ENCODE results near the gene UBL7.
A peak's percentile ranks its signal among the peaks of the same experiment; 100 is the strongest.

The UBL7 gene

DNA sequence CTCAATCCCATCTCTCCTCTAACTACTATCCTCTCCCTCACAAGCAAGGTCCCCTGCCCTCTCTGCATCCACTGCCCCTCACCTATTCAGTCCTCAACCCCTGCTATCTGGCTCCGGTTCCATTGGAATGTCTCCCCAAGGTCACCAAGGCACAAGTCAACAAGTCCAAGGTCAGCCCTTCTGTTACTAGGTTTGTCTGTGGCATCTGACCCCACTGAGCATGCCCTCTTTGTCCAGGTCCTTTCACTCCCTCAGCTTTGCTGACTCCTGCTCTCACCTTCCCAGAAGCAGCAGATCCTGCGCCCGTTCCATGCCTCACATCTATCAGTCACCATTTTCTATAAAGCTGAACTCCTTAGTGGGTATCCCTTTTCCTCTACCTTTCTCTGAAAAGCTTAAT, 18.9 kb downstream of the UBL7 start:
- DNase-seq (ENCODE audit: extremely low read depth in 1 of 2, low read depth in 1 of 2) = no peak

GRCh38 chr15:74441248-74441941, 19.6 kb downstream of the UBL7 start:
- no peak for DNase-seq (ENCODE audit: extremely low read depth in 1 of 2, low read depth in 1 of 2)

DNA sequence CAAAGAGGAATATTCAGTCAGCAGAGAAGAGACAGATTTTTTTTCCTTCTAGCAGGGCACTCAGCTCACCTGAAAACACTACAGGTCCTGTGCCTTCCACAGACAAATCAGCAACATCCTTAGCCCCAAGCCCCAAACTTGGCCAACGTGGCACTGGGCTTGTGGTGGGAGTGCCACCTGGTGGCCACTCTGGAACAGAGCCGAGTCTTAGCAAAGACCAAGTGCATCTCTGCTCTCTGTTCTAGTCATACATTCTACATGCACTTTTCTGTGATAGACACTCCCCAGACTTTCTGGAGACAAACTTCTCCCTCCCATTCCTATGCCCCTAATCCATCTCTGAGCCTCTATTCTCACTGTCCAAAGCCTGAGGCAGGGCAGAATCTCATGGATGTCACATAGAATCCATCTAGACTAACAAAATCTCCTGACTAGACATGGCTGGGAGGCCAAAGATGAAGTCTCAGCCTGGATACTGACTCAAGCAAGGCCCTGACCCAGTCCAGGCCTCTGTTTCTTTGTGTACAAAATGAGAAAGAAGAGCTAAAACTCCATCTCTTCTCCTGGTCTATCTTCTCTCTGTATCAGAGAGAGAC, 22.1 kb downstream of the UBL7 start:
- peak; percentile 44 to 65 for DNase-seq (ENCODE audit: extremely low read depth in 1 of 2, low read depth in 1 of 2)

DNA sequence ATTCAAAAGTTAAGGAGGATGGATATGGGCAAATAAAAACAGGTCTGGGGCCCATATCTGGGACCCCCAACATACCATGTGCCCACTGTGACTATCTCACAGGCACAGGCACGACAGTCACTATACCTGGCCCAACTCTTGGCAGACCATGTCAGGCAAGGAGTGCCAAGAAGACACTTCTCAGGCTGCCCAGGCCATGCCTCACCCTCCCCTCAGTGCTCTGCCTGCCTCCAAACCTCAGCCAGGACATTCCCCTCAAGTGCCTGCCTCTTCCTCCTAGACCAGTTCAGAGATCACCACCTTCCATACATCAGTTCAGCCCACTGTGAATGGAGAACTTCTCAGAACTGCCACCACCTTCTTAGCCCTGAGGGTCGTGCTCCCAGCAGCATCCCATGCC, 22.8 kb downstream of the UBL7 start:
- DNase-seq (ENCODE audit: extremely low read depth in 1 of 2, low read depth in 1 of 2) = no peak

GRCh38 chr15:74434263-74435136, 26.5 kb downstream of the UBL7 start:
- DNase-seq (ENCODE audit: extremely low read depth in 1 of 2, low read depth in 1 of 2) = no peak

GRCh38 chr15:74433592-74434262, 27.2 kb downstream of the UBL7 start, which contains the start of gene SEMA7A:
Gene SEMA7A, minus strand, starts transcription at chr15:74433958. Its CDS starts 40 bp downstream, at chr15:74433918.
- peak; percentile 48 to 66 for DNase-seq (ENCODE audit: extremely low read depth in 1 of 2, low read depth in 1 of 2)

GRCh38 chr15:74432968-74433591, 27.9 kb downstream of the UBL7 start:
- DNase-seq (ENCODE audit: extremely low read depth in 1 of 2, low read depth in 1 of 2) = no peak

- DNase-seq (ENCODE audit: extremely low read depth in 1 of 2, low read depth in 1 of 2) = no peak
Measured at GRCh38 chr15:74432271-74432967, 28.5 kb downstream of the UBL7 start.

DNA sequence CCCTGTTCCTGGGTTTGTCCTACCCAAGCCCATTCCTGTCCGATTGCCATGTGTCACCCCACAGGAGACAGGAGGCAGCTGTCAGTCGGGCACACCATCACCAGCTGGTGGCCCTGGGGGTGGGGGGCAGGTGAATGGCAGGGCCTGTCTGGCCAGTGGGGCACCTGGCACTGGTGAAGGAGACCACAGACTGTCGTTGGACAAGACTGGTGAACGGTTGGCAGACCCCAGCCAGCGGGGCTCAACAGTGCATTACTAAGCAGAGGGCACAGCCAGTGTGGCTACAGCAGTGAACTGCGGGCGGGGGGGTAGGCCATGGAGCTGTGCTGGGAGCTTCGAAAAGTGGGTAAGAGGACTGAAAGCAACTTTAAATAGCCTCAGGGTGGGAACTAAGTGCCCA, 29.3 kb downstream of the UBL7 start:
- DNase-seq (ENCODE audit: extremely low read depth in 1 of 2, low read depth in 1 of 2) = no peak

GRCh38 chr15:74431116-74431515, 29.8 kb downstream of the UBL7 start:
- no peak for DNase-seq (ENCODE audit: extremely low read depth in 1 of 2, low read depth in 1 of 2)

GRCh38 chr15:74430510-74430951, 30.4 kb downstream of the UBL7 start:
- DNase-seq (ENCODE audit: extremely low read depth in 1 of 2, low read depth in 1 of 2) = no peak

GRCh38 chr15:74429781-74430400, 31.1 kb downstream of the UBL7 start:
- DNase-seq (ENCODE audit: extremely low read depth in 1 of 2, low read depth in 1 of 2) = no peak

DNA sequence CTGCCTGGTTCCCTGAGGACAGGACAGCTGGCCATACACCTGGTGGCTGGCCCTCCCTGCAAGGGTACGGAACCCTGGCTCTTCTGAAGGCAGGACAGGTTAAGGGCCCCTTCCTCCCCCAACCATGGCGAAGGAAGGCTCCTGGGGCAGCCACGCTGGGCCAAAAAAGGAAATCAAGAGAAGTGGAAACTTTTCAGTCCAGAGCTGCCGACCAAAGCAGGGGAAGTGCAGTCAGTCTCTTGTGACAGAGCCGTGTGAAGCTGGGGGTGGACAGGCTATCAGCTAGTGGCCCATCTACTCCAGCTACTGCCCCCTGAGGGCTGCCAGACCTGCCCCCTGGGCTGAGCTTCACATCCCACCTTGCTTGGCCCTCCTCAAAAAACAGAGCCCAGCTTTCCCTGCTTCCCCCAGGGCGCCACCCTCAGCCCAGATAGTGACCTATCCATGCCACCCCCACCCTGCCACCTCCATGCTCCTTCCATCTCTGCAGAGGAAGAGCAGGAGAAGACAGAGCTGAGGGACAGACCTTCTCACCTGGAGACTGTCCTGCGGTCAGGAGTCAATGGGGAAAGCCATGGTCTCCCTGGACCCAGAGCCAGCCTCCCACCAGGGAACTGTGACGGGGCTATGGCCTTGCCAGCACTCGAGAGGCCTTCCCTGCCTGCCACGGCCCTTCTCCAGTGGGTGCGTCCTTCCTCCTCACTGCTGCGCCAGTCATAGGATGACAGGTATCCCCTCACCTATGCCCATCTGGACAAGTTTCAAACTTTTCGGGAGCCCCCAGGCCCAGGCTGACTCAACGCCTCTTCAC, 31.8 kb downstream of the UBL7 start:
- DNase-seq (ENCODE audit: extremely low read depth in 1 of 2, low read depth in 1 of 2) = no peak

DNA sequence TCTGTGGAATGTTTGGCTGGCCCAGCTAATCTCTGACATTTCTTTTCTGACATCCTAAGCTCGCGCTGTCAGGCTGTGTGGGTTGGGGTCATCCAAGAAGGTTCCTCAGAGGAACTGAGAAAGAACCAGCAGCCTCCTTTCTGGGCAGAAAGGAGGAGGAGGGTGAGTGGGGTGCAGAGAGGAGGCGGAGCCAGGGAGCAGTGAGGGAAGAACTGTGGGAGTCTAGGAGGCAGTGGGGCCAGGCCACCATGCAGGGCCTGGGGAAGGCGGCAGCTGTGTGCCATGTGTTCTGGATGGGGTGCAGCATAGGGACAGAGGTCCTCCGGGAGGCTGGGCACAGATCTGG, 32.5 kb downstream of the UBL7 start:
- no peak for DNase-seq (ENCODE audit: extremely low read depth in 1 of 2, low read depth in 1 of 2)

GRCh38 chr15:74427607-74428441, 33.1 kb downstream of the UBL7 start:
- no peak for DNase-seq (ENCODE audit: extremely low read depth in 1 of 2, low read depth in 1 of 2)

GRCh38 chr15:74426404-74427281, 34.3 kb downstream of the UBL7 start:
- DNase-seq (ENCODE audit: extremely low read depth in 1 of 2, low read depth in 1 of 2) = no peak

DNA sequence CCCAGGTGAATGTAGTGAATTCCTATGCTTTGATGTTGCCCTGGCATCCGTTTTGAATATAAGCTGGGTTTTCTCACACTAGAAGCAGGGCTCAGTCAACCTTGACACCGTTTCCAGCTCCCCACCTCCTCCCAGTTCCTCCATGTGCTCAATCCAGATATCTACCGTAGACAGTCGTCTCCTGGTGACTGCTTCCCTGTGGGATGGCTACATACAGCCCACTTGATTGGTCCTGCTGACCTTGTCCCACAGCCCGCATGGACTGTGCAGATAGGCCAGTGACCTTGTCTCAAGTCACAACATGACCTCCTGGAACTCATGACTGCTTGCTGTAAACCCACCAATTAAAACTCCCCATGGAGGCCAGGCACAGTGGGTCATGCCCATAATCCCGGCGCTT, 35.3 kb downstream of the UBL7 start:
- no peak for DNase-seq (ENCODE audit: extremely low read depth in 1 of 2, low read depth in 1 of 2)

All from activated CD8-positive, alpha-beta memory T cell treated with anti-CD3 and anti-CD28 coated beads for 1 hour (primary cell).